ENCODE measurements around the gene LIPC. TPM values are rescaled to one million over a fixed set of nuclear protein-coding genes. Genes with fewer than 3 reads are reported as not detected.

Gene LIPC
- polyA plus RNA-seq, 3 donors, result 0.37 TPM; not detected in 2

GRCh38 chr15:58528188-58528870 lies 96.5 kb downstream of the LIPC start:
- H4K20me1 ChIP-seq (ENCODE audit: insufficient read depth, low read length), result no peaks in the 10 kb centered on the region
- H3K36me3 ChIP-seq (replicated peaks in 1 of 2; ENCODE audit: control insufficient read depth in 1 of 2, insufficient read depth in 2 of 2, low read length in 2 of 2), result no peaks in the 10 kb centered on the region
- Mint-ChIP-seq H3K4me3 (no peak overlapping the region), H3K27ac (no peak overlapping the region), H3K27me3 (ENCODE audit: low read depth in 3 of 3) (no peaks in the 10 kb centered on the region), H3K4me1 (peaks cover 43% of the 10 kb centered on the region), H3K9me3 (peaks cover 0 to 3% (median 0%) of the 10 kb centered on the region in 7 donors), H3K36me3 (peaks cover 0 to 1% of the 10 kb centered on the region in 2 donors)
- intact Hi-C loops (cut with micrococcal nuclease), result loop anchor here in 1 of 2 donors (10.0 kb wide), 2 partner anchors 216 to 284 kb away; partner anchors contain the start of gene ADAM10
- H2AFZ ChIP-seq (ENCODE audit: insufficient read depth, low read depth, low read length, poor library complexity, severe bottlenecking), result no peak overlapping the region
- H3K9ac ChIP-seq (ENCODE audit: insufficient read depth, low read length, poor library complexity, severe bottlenecking), result no peak overlapping the region
- no peaks in the 10 kb centered on the region for H3K79me2 ChIP-seq (ENCODE audit: insufficient read depth, low read length)
- H3K9me3 ChIP-seq (replicated peaks in 1 of 2; ENCODE audit: control insufficient read depth in 1 of 2, insufficient read depth in 1 of 2, low read length in 2 of 2), result no peaks in the 10 kb centered on the region
- peaks cover 44 to 47% of the 10 kb centered on the region in 2 donors for H3K4me1 ChIP-seq (ENCODE audit: control insufficient read depth in 1 of 2, insufficient read depth in 2 of 2, low read length in 2 of 2)
- TF ChIP-seq CTCF (IDR thresholded peaks at IDR 0.05), result no peak
- DNase-seq, result no peak
- no peak overlapping the region for H3K27ac ChIP-seq (ENCODE audit: low read depth in 1 of 2, low read length in 2 of 2)
- H3K4me2 ChIP-seq (replicated peaks; ENCODE audit: extremely low read depth, low read length, poor library complexity, severe bottlenecking), result no peak overlapping the region
- H3K27me3 ChIP-seq (ENCODE audit: control insufficient read depth in 2 of 2, insufficient read depth in 2 of 2, low read length in 2 of 2), result no peaks in the 10 kb centered on the region
- 98% methylated on average over 4 of the region's 12 CpGs for WGBS (ENCODE audit: insufficient coverage)
- H3K4me3 ChIP-seq (replicated peaks in 1 of 3; ENCODE audit: low read depth in 2 of 3, low read length in 3 of 3), result no peak overlapping the region

DNA sequence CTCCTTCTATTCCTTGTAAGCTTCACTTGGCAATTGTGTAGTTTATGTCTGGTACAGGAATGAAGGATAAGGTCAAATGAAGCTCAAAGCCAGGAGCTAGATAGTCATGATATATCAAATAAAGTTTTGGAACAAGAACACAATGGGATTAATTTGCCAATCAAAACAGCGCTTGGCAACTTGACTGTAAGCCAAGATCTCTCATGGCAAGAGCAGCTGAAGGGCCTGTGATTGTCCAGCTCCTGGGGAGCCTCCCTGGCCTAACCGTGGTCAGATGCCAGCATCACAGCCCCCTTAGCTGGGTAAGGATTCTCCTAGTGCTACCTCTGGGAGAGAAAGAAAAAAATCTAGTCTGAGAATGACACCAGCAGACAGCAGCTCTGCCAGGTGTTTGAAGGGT lies 97.2 kb downstream of the LIPC start:
- Mint-ChIP-seq H3K9me3 (peaks cover 0 to 3% (median 0%) of the 10 kb centered on the region in 7 donors), H3K27ac (no peak overlapping the region)
- TF ChIP-seq CTCF (IDR thresholded peaks at IDR 0.05), result no peak

More for the DNA sequence above, 97.2 kb downstream of the LIPC start:
- Histone ChIP-seq H3K27me3 (ENCODE audit: control insufficient read depth in 2 of 2, insufficient read depth in 2 of 2, low read length in 2 of 2) (no peaks in the 10 kb centered on the region), H3K9ac (ENCODE audit: insufficient read depth, low read length, poor library complexity, severe bottlenecking) (no peak overlapping the region), H3K4me2 (replicated peaks; ENCODE audit: extremely low read depth, low read length, poor library complexity, severe bottlenecking) (no peak overlapping the region), H3K27ac (ENCODE audit: low read depth in 1 of 2, low read length in 2 of 2) (no peak overlapping the region), H3K9me3 (replicated peaks in 1 of 2; ENCODE audit: control insufficient read depth in 1 of 2, insufficient read depth in 1 of 2, low read length in 2 of 2) (no peaks in the 10 kb centered on the region), H4K20me1 (ENCODE audit: insufficient read depth, low read length) (no peaks in the 10 kb centered on the region), H3K4me1 (ENCODE audit: control insufficient read depth in 1 of 2, insufficient read depth in 2 of 2, low read length in 2 of 2) (peaks cover 37 to 40% of the 10 kb centered on the region in 2 donors), H3K36me3 (replicated peaks in 1 of 2; ENCODE audit: control insufficient read depth in 1 of 2, insufficient read depth in 2 of 2, low read length in 2 of 2) (no peaks in the 10 kb centered on the region), H3K79me2 (ENCODE audit: insufficient read depth, low read length) (no peaks in the 10 kb centered on the region), H3K4me3 (replicated peaks in 1 of 3; ENCODE audit: low read depth in 2 of 3, low read length in 3 of 3) (no peak overlapping the region), H2AFZ (ENCODE audit: insufficient read depth, low read depth, low read length, poor library complexity, severe bottlenecking) (no peak overlapping the region)
- Mint-ChIP-seq H3K4me3 (no peak overlapping the region), H3K36me3 (peaks cover 0 to 1% of the 10 kb centered on the region in 2 donors), H3K27me3 (ENCODE audit: low read depth in 3 of 3) (no peaks in the 10 kb centered on the region), H3K4me1 (peaks cover 38% of the 10 kb centered on the region)
- 100% methylated on average over 1 of the region's 2 CpGs for WGBS (ENCODE audit: insufficient coverage)
- DNase-seq, result no peak
- intact Hi-C loops (cut with micrococcal nuclease), result loop anchor here in 1 of 2 donors (10.0 kb wide), 2 partner anchors 216 to 284 kb away; partner anchors contain the start of gene ADAM10

Measured in CD14-positive monocyte (primary cell).